NCI-H446 (cell line): ENCODE results near the gene CCDC57.

ENCODE experiments used
- DNase-seq, 2 experiments: peaks; one replicate each; lab custom pipeline; 2025; lab: John Stamatoyannopoulos, UW

The CCDC57 gene

DNA sequence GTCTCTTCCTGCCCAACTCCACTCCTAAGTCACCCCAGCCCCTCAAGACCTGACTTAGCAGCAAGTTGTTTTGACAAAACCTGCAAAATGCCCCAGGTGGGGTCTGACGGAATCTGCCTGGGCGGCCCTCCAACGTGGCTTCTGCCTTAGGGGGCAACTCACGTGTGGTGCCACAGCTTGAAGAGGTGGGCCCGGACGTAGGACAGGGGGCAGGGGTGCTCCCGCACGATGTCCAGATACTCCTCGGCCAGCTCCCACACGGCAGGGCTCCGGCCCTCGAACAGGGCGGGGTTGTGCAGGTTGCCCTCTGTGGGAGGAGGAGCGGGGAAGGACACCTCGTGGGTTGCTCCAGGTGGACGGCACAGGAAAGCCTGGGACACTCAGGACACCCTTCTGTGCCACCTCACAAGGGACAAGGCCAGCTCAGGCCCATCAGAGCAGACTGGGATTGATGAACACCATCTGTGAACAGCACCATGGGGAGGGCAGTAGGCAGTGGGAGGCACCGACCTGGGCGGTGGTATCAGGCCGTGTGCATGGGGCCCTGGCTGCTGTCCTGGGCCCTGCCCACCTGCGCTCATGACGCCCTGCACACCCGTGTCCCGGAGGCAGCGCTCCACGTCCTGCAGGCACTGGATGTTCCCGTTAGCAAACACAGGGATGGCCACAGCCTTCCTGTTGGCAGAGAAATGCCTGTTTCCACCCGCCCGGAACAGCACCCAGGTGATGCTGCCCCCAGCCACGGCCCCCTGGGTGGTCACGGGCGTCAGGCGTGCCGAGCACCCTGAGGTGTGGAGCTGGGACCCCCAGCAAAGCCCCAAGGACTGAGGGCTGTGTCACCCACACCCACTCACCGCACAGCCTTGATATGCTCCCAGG lies 151.4 kb downstream of the CCDC57 start:
- DNase-seq: no peak

DNA sequence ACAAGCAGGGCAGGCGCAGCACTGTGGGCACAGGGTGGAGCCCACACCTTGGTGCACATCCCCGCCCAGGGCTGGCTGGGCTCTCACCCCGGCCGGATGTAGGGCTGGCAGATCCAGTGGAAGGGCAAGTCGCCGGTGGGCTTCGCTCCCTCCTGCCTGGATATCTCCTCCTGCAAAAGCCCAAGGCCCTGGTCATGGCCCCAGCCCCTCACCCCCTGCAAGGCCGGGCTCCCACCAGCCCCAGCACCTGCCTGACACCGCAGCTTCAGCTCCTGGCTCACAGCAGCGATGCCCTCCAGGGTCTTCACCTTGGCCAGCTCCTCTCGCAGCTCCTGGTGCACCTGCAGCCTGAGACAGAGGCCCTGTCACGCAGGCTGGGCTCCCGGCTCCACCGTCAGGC lies 152.0 kb downstream of the CCDC57 start:
- DNase-seq: no peak

- no peak for DNase-seq
These were observed 152.7 kb downstream of the CCDC57 start for GRCh38 chr17:82060001-82060380.

- no peak for DNase-seq
These were observed 153.2 kb downstream of the CCDC57 start for GRCh38 chr17:82059272-82060000.

- DNase-seq: no peak
These were observed 153.8 kb downstream of the CCDC57 start for GRCh38 chr17:82058855-82059249.

- DNase-seq: no peak
These were observed 154.3 kb downstream of the CCDC57 start for GRCh38 chr17:82058230-82058854.

DNA sequence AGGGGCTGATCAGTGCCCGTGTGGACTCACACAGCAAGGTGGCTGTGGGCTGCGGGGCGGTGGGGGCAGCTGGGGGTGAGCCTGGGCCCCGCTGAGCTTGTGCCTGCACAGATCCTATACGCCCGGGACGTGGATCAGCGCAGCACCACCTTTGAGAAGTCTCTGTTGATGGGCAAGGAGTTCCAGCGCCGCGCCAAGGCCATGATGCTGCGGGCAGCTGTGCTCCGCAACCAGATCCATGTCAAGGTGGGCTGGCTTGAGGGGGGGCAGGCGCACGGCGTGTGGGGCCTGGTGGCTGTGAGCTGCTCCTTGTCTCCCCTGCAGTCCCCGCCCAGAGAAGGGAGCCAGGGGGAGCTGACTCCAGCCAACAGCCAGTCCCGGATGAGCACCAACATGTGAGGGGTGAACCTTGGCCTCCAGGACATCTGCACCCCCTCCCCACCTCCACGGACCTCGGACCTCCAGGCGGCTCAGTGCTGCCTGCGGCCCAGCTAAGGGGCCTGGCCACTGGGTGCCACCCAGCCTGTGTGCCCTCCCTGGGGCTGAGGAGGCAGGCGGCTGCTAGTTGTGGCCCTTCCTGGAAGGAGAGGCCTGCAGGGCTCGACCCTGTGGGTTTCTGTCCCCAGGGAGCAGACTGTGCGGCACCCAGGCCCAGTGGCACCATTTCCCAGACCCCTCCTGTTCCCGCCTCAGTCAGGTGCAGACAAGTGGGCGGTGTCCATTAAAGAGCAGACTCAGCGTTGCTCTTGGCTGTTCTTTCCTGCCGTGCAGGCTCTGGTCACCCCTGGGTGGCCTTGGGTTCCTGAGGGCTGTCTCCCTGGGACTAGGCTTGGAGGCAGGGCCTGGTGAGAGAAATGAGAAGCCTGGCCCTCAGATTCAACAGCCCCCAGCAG lies 155.7 kb downstream of the CCDC57 start:
- no peak for DNase-seq

- no peak for DNase-seq
These were observed 156.5 kb downstream of the CCDC57 start for GRCh38 chr17:82055965-82056728.

DNA sequence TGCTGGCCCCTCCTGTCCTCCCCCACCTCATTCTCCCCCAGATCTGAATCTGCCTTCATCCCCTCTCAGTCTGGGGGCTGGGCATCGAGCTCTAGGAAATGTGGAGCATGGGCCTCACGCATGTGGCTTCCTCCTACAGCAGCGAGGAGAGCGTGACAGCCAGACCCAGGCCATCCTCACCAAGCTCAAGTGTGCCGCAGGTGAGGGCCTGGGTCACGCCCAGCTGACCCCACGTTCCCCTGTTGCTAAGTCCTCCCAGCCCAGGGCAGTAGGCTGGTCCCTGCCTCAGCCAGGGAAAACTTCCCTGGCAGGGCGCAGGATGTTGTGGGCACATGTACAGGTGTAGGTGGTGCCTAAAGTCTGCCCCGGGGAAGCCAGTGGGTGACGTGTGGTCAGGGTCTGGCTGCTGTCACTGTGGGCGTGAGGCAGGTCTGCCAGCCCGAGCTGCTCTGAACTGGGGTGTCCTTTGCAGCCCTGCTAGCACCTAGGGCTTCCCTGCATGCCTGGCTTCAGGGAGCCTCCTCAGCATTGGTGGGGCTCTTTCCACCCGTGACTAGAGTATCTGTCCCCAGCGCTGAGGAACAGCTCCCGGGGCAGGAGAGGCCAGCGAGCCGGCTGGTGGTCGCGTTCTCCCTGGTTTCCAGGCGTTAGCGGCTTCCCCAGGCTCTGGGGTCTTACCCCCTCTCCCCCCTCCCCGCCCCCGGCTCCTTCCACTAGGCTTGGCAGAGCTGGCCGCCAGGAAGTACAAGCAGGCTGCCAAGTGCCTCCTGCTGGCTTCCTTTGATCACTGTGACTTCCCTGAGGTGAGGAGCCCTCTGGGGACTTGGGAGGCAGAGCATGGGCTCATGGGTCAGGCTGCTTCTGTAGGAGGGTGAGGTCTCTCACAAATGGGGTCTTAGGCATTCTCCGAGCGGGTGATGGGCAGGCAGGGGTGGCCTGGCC lies 157.3 kb downstream of the CCDC57 start:
- DNase-seq: no peak

DNA sequence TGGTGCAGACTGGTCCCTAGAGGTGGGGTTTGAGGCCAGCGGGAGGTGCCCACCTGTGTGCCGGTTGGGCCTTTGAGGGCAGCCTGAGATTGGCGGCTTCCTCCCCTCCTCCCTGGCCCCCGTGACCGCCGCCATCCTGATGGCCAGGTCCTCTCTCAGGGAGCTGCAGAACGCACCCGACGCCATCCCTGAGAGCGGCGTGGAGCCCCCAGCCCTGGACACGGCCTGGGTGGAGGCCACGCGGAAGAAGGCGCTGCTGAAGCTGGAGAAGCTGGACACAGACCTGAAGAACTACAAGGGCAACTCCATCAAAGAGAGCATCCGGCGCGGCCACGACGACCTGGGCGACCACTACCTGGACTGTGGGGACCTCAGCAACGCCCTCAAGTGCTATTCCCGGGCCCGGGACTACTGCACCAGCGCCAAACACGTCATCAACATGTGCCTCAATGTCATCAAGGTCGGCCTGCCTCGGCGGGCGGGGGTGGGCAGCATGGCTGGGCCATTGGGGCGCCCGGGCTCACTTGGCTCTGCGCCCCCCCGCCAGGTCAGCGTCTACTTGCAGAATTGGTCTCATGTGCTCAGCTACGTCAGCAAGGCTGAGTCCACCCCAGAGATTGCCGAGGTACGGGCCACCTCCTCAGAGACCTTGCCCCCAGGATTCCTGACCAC lies 158.2 kb downstream of the CCDC57 start:
- no peak for DNase-seq

- no peak for DNase-seq
These were observed 158.9 kb downstream of the CCDC57 start for GRCh38 chr17:82053556-82054263.

- DNase-seq: no peak
These were observed 159.5 kb downstream of the CCDC57 start for GRCh38 chr17:82053130-82053529.

DNA sequence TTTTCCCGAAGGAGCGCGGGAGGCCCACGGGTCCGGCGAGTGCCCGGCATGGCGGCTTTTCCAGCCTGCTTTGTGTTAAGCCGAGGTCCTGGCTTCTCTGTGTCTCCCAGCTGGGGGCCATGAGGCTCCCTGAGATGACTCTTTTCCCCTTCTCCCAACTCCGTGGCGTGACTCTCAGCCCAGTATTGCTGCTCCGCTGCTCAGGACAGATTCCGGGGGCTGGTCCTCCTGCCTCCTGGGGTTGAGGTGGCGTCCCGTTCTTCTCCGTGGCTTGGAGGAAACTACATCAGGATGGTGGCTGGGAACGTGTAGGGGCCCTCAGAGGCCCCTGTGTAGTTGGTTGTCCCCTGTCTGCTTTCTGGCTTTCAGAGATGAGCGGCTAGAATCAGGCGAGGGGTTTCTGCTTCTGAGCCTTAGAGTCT lies 160.0 kb downstream of the CCDC57 start:
- no peak for DNase-seq

GRCh38 chr17:82051776-82052637 lies 160.6 kb downstream of the CCDC57 start, which contains the start of the genes GPS1 and RFNG:
GPS1 (plus strand) TSS chr17:82051898; CDS start chr17:82051932, 34 bp downstream.
RFNG (minus strand) TSS chr17:82051811; CDS start chr17:82051766, 45 bp downstream.
- peak in 1 of 2 experiments; percentile 68 for DNase-seq
